Liver (tissue), 9 donors: ENCODE results near the gene IFNAR2. TPM values are rescaled to one million over a fixed set of nuclear protein-coding genes. Genes with fewer than 3 reads are reported as not detected.

ENCODE experiments used
- DNase-seq: peaks from one replicate; pipeline ENCODE4 v3.0.0-alpha.2; 2017; ENCODE audit warnings: low spot score
- H3K27ac ChIP-seq, 2 donors: one replicate each; pipeline ENCODE4 v1.7.0; 2013; ENCODE audit warnings: inconsistent platforms in 2 of 2, low read length in 2 of 2, control low read depth in 1 of 2, low read depth in 1 of 2, mild to moderate bottlenecking in 1 of 2
- H3K27me3 ChIP-seq, 4 donors: one replicate each; pipeline versions ENCODE4 v1.6.1 to v1.7.0; 2013; ENCODE audit warnings: low read length in 3 of 4, inconsistent platforms in 1 of 4, mild to moderate bottlenecking in 1 of 4, moderate library complexity in 1 of 4; ENCODE audit not compliant: control insufficient read depth in 4 of 4, insufficient read depth in 4 of 4
- H3K36me3 ChIP-seq, 4 donors: one replicate each; pipeline versions ENCODE4 v1.6.1 to v1.7.0; 2013; ENCODE audit warnings: low read length in 3 of 4, mild to moderate bottlenecking in 3 of 4, low read depth in 1 of 4, moderate library complexity in 1 of 4; ENCODE audit not compliant: control insufficient read depth in 4 of 4, insufficient read depth in 3 of 4
- H3K4me1 ChIP-seq, 4 donors: one replicate each; pipeline versions ENCODE4 v1.6.1 to v1.7.0; 2013; ENCODE audit warnings: low read length in 3 of 4, mild to moderate bottlenecking in 3 of 4, moderate library complexity in 1 of 4; ENCODE audit not compliant: control insufficient read depth in 4 of 4, insufficient read depth in 4 of 4
- H3K4me3 ChIP-seq, 3 donors: one replicate each; pipeline versions ENCODE4 v1.6.1 to v1.7.0; 2013; ENCODE audit warnings: low read length in 3 of 3, control low read depth in 1 of 3, low read depth in 1 of 3, mild to moderate bottlenecking in 1 of 3
- H3K9ac ChIP-seq, 2 donors: one replicate each; pipeline ENCODE4 v1.7.0; 2013; ENCODE audit warnings: low read length in 2 of 2, mild to moderate bottlenecking in 2 of 2, moderate library complexity in 2 of 2, control low read depth in 1 of 2, low read depth in 1 of 2
- H3K9me3 ChIP-seq, 4 donors: one replicate each; pipeline versions ENCODE4 v1.6.1 to v1.7.0; 2013; ENCODE audit warnings: low read length in 3 of 4; ENCODE audit not compliant: control insufficient read depth in 4 of 4
- ATF3 ChIP-seq: IDR thresholded peaks from 2 replicates; pipeline ENCODE4 v1.6.1; 2016; ENCODE audit warnings: antibody characterized with exemption
- CTCF ChIP-seq: fragments of 150-350 bp; IDR thresholded peaks from 2 replicates; pipeline ENCODE4 v1.5.1; 2017; ENCODE audit warnings: improper control_type of control experiment, low read depth, low read length; ENCODE audit not compliant: missing input control
- EGR1 ChIP-seq, 2 donors: IDR thresholded peaks; 2 replicates each; pipeline ENCODE4 v1.6.1; 2016 to 2018; ENCODE audit warnings: antibody characterized with exemption in 2 of 2, low read depth in 2 of 2
- FOXA1 ChIP-seq: IDR thresholded peaks from 2 replicates; pipeline ENCODE4 v1.6.1; 2016; ENCODE audit warnings: antibody characterized with exemption
- FOXA2 ChIP-seq: IDR thresholded peaks from 2 replicates; pipeline ENCODE4 v1.6.1; 2016; ENCODE audit warnings: antibody characterized with exemption
- GABPA ChIP-seq, 2 donors: IDR thresholded peaks in 1 of 2; conservative IDR thresholded peaks in 1 of 2; 2 replicates each; pipeline ENCODE4 v1.6.1; 2016; ENCODE audit warnings: antibody characterized with exemption in 2 of 2, mild to moderate bottlenecking in 1 of 2, moderate library complexity in 1 of 2
- HNF4A ChIP-seq, 2 donors: conservative IDR thresholded peaks; 2 replicates each; pipeline ENCODE4 v1.6.1; 2016; ENCODE audit warnings: antibody characterized with exemption in 2 of 2, mild to moderate bottlenecking in 2 of 2
- HNF4G ChIP-seq: IDR thresholded peaks from 2 replicates; pipeline ENCODE4 v1.6.1; 2016; ENCODE audit warnings: antibody characterized with exemption
- JUND ChIP-seq, 2 donors: IDR thresholded peaks; 2 replicates each; pipeline ENCODE4 v1.6.1; 2016; ENCODE audit warnings: antibody characterized with exemption in 2 of 2
- MAX ChIP-seq: IDR thresholded peaks from 2 replicates; pipeline ENCODE4 v1.6.1; 2016; ENCODE audit warnings: antibody characterized with exemption
- NR2F2 ChIP-seq: IDR thresholded peaks from 2 replicates; pipeline ENCODE4 v1.6.1; 2016; ENCODE audit warnings: antibody characterized with exemption
- RXRA ChIP-seq, 2 donors: IDR thresholded peaks; 2 replicates each; pipeline ENCODE4 v1.6.1; 2017 to 2018; ENCODE audit warnings: antibody characterized with exemption in 2 of 2, mild to moderate bottlenecking in 1 of 2
- SP1 ChIP-seq: IDR thresholded peaks from 2 replicates; pipeline ENCODE4 v1.6.1; 2018; ENCODE audit warnings: antibody characterized with exemption, mild to moderate bottlenecking
- TAF1 ChIP-seq: conservative IDR thresholded peaks from 2 replicates; pipeline ENCODE4 v1.6.1; 2016; ENCODE audit warnings: antibody characterized with exemption, mild to moderate bottlenecking
- YY1 ChIP-seq: IDR thresholded peaks from 2 replicates; pipeline ENCODE4 v1.6.1; 2016; ENCODE audit warnings: antibody characterized with exemption, mild to moderate bottlenecking
- ZBTB33 ChIP-seq: IDR thresholded peaks from 2 replicates; pipeline ENCODE4 v1.6.1; 2016; ENCODE audit warnings: antibody characterized with exemption
- WGBS: extraction: QIAGEN DNeasy Blood & Tissue Kit; methylation state at CpG from one replicate; pipeline ENCODE4 v1.1.7; 2013; 5-methylcytosine and 5-hydroxymethylcytosine counted together
- polyA plus RNA-seq, 2 donors: library from polyadenylated mRNA; stranded (reverse) in 1 of 2; unstranded in 1 of 2; fragments of 200-250 nt in 1 of 2; fragments of >200 nt in 1 of 2; fragmentation: Nextera tagmentation in 1 of 2; extraction: Ambion mirVana in 1 of 2; gene quantifications; one replicate each; pipeline versions ENCODE4 v1.2.1 to v1.2.3, GENCODE V29; 2013 to 2015
- total RNA-seq, 2 donors: library from RNA; depleted of rRNA; stranded (reverse); fragments of >200 nt; gene quantifications; one replicate each; pipeline ENCODE4 v1.2.3, GENCODE V29; 2014
- donor health status: healthy.
- donor health status: healthy.
- donor health status: healthy.
- donor health status: healthy.
- donor health status: healthy.

IFNAR2 gene
- total and polyA plus RNA-seq, 4 donors: 12.6 to 17.0 (median 14.6) TPM

- Histone ChIP-seq H3K9ac (peak overlapping the region in 1 of 2 donors; percentile 17), H3K27ac (peak overlapping the region in 1 of 2 donors; percentile 55), H3K4me3 (no peak overlapping the region), H3K4me1 (peaks cover 6 to 19% (median 15%) of the 10 kb centered on the region in 4 donors), H3K36me3 (no peaks in the 10 kb centered on the region), H3K9me3 (no peaks in the 10 kb centered on the region), H3K27me3 (no peaks in the 10 kb centered on the region)
- TF ChIP-seq MAX: no peak
- no peak for TF ChIP-seq EGR1 (IDR thresholded peaks at IDR 0.05; ENCODE audit: low read depth in 2 of 2)
- TF ChIP-seq FOXA2: no peak
- no peak for TF ChIP-seq SP1
- no peak for TF ChIP-seq FOXA1
- no peak for TF ChIP-seq YY1
- TF ChIP-seq ATF3: no peak
- TF ChIP-seq NR2F2: no peak
- WGBS: 95% methylated on average over 2 of the region's 2 CpGs
- no peak for DNase-seq
Measured at GRCh38 chr21:33217138-33217520, 12.6 kb upstream of the IFNAR2 start.

GRCh38 chr21:33219300-33219699 is 10.4 kb upstream of the IFNAR2 start:
- peaks cover 6 to 22% (median 13%) of the 10 kb centered on the region in 4 donors for H3K4me1 ChIP-seq
- 95% methylated on average over 3 of the region's 3 CpGs for WGBS
- no peaks in the 10 kb centered on the region for H3K27me3 ChIP-seq
- TF ChIP-seq GABPA (IDR thresholded peaks at IDR 0.05 in 1 of 2, conservative IDR thresholded peaks at IDR 0.05 in 1 of 2) (no peak), MAX (no peak), JUND (IDR thresholded peaks at IDR 0.05) (no peak), ATF3 (no peak), FOXA2 (no peak), ZBTB33 (no peak), YY1 (no peak), SP1 (no peak)
- H3K9me3 ChIP-seq: no peaks in the 10 kb centered on the region
- no peak overlapping the region for H3K27ac ChIP-seq
- no peaks in the 10 kb centered on the region for H3K36me3 ChIP-seq
- no peak overlapping the region for H3K4me3 ChIP-seq
- DNase-seq: no peak
- no peak overlapping the region for H3K9ac ChIP-seq

GRCh38 chr21:33219954-33220353 is 9.8 kb upstream of the IFNAR2 start:
- WGBS: 96% methylated on average over 3 of the region's 3 CpGs
- Histone ChIP-seq H3K4me3 (no peak overlapping the region), H3K4me1 (peaks cover 5 to 18% (median 10%) of the 10 kb centered on the region in 4 donors), H3K27me3 (no peaks in the 10 kb centered on the region), H3K9ac (no peak overlapping the region), H3K36me3 (no peaks in the 10 kb centered on the region), H3K9me3 (no peaks in the 10 kb centered on the region), H3K27ac (no peak overlapping the region)
- TF ChIP-seq RXRA (IDR thresholded peaks at IDR 0.05) (no peak), ZBTB33 (no peak), TAF1 (no peak), HNF4G (no peak), JUND (IDR thresholded peaks at IDR 0.05) (no peak), HNF4A (conservative IDR thresholded peaks at IDR 0.05) (no peak), NR2F2 (no peak), CTCF (no peak), FOXA2 (no peak), YY1 (no peak), EGR1 (IDR thresholded peaks at IDR 0.05; ENCODE audit: low read depth in 2 of 2) (no peak), ATF3 (no peak)
- DNase-seq: no peak
